Measurements from ENCODE around the gene DEPDC5. TPM values are rescaled to one million over a fixed set of nuclear protein-coding genes. Genes with fewer than 3 reads are reported as not detected.

Gene DEPDC5
- total and polyA plus RNA-seq, 10 of the 15 experiments (the other 5 are each of a cell fraction or from before 2014, with no cell fraction given), result 3.0 to 38.9 (median 22.8) TPM

GRCh38 chr22:31749636-31750364 lies 4.0 kb upstream of the DEPDC5 start, which contains the start of gene PRR14L (continued):
- TF ChIP-seq TCF7 (IDR thresholded peaks at IDR 0.05; ENCODE audit: borderline replicate concordance) (no peak), BCL11A (IDR thresholded peaks at IDR 0.05; ENCODE audit: low read depth, low read length) (no peak), BACH1 (IDR thresholded peaks at IDR 0.05; ENCODE audit: borderline replicate concordance) (peak; percentile 77; the same call in 1 of the 2 replicates), CEBPZ (IDR thresholded peaks at IDR 0.05; ENCODE audit: low read depth, low read length) (no peak), ZSCAN29 (IDR thresholded peaks at IDR 0.05) (no peak), PML (IDR thresholded peaks at IDR 0.05; ENCODE audit: low read length) (peak; percentile 91; the same call in 1 of the 2 replicates), POLR2AphosphoS2 (IDR thresholded peaks at IDR 0.05; ENCODE audit: low read depth, low read length) (peak; percentile 92), NFYA (IDR thresholded peaks at IDR 0.05; ENCODE audit: borderline replicate concordance, low read depth, low read length) (no peak), TARDBP (IDR thresholded peaks at IDR 0.05; ENCODE audit: borderline replicate concordance) (no peak), ZNF274 (IDR thresholded peaks at IDR 0.05; ENCODE audit: insufficient read depth, insufficient read length) (no peak), PKNOX1 (IDR thresholded peaks at IDR 0.05) (no peak), EP300 (IDR thresholded peaks at IDR 0.05; ENCODE audit: borderline replicate concordance in 1 of 2, control insufficient read depth in 1 of 2, low read depth in 2 of 2, low read length in 2 of 2) (peak in 1 of 2 experiments; percentile 88; a peak in 2 of 4 replicates), E4F1 (IDR thresholded peaks at IDR 0.05; ENCODE audit: borderline replicate concordance, partially characterized antibody) (peak; percentile 91), PAX8 (IDR thresholded peaks at IDR 0.05) (no peak), ATF2 (IDR thresholded peaks at IDR 0.05; ENCODE audit: low read length) (no peak), E2F8 (IDR thresholded peaks at IDR 0.05; ENCODE audit: low read depth, partially characterized antibody) (no peak), ZNF217 (IDR thresholded peaks at IDR 0.05) (no peak), ZBED1 (IDR thresholded peaks at IDR 0.05; ENCODE audit: borderline replicate concordance) (no peak)
